Small intestine (tissue), 7 donors: ENCODE results near the gene ZBTB21. TPM values are rescaled to one million over a fixed set of nuclear protein-coding genes. Genes with fewer than 3 reads are reported as not detected.
A peak's percentile ranks its signal among the peaks of the same experiment; 100 is the strongest.

Source experiments
- DNase-seq, 2 donors: peaks; one replicate each; pipeline versions ENCODE4 v3.0.0 to v3.0.0-alpha.2; 2013
- FAIRE-seq: peaks from 2 replicates; lab custom pipeline; 2012; peaks lifted over from hg19 to GRCh38; lab: Jason Lieb, UNC
- H3K27ac ChIP-seq, 3 donors: one replicate each; pipeline ENCODE4 v1.5.1; 2013; ENCODE audit warnings: low read length in 2 of 3, mild to moderate bottlenecking in 2 of 3, control low read depth in 1 of 3, inconsistent platforms in 1 of 3, low read depth in 1 of 3, moderate library complexity in 1 of 3
- H3K27me3 ChIP-seq, 3 donors: one replicate each; pipeline ENCODE4 v1.6.1; 2013; ENCODE audit warnings: low read length in 3 of 3, inconsistent platforms in 1 of 3; ENCODE audit not compliant: control insufficient read depth in 3 of 3, insufficient read depth in 3 of 3
- H3K36me3 ChIP-seq, 3 donors: one replicate each; pipeline ENCODE4 v1.6.1; 2013; ENCODE audit warnings: low read length in 3 of 3, inconsistent platforms in 1 of 3, low read depth in 1 of 3, mild to moderate bottlenecking in 1 of 3, moderate library complexity in 1 of 3; ENCODE audit not compliant: control insufficient read depth in 3 of 3, insufficient read depth in 2 of 3
- H3K4me1 ChIP-seq, 3 donors: one replicate each; pipeline ENCODE4 v1.6.1; 2013; ENCODE audit warnings: low read length in 2 of 3, inconsistent platforms in 1 of 3, low read depth in 1 of 3, mild to moderate bottlenecking in 1 of 3, moderate library complexity in 1 of 3; ENCODE audit not compliant: control insufficient read depth in 3 of 3, insufficient read depth in 2 of 3
- H3K4me3 ChIP-seq, 3 donors: one replicate each; pipeline ENCODE4 v1.5.1; 2013; ENCODE audit warnings: low read length in 3 of 3, control low read depth in 1 of 3, inconsistent platforms in 1 of 3, low read depth in 1 of 3, mild to moderate bottlenecking in 1 of 3, moderate library complexity in 1 of 3
- H3K9me3 ChIP-seq, 2 donors: one replicate each; pipeline ENCODE4 v1.6.1; 2013; ENCODE audit warnings: low read depth in 1 of 2, low read length in 1 of 2; ENCODE audit not compliant: control insufficient read depth in 2 of 2, insufficient read depth in 1 of 2
- WGBS, 3 donors: extraction: QIAGEN DNeasy Blood & Tissue Kit; methylation state at CpG; one replicate each; pipeline ENCODE4 v1.1.7; 2013; 5-methylcytosine and 5-hydroxymethylcytosine counted together
- polyA plus RNA-seq, 4 donors: library from polyadenylated mRNA; stranded (reverse) in 3 of 4; unstranded in 1 of 4; fragments of 200-250 nt in 3 of 4; fragments of 120-200 nt in 1 of 4; gene quantifications; one replicate each; pipeline versions ENCODE4 v1.2.1 to v1.2.3, GENCODE V29; 2013
- donor health status: healthy with polysubstance abuse.
- donor health status: control.
- donor health status: control.
- donor health status: Bipolar disorder and iron deficiency.
- donor health status: healthy.

ZBTB21 gene
- polyA plus RNA-seq, 4 donors = 1.4 to 11.0 (median 2.4) TPM

DNA sequence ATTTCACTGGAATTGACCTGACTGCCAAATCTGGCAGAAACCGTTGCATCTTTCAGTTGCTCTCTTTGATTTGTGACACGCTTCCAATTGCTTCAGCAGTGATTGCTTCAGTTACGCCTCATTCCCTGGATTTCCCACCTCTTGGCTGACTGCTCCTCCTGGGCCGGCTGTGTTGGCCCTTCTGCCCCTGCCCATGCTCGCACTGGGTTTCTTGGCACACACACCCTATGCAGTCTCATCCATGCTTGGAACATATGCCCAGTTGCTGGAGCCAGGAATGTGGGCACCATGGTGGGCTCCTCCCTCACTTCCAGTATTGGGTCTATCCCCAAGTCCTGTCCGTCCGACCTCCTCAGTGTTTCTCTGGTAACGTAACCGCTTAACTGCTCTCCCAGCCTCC lies 2.2 kb upstream of the ZBTB21 start:
- WGBS, 3 donors = 94 to 96% (median 96%) methylated on average over 9 of the region's 9 CpGs
- DNase-seq (no peak), FAIRE-seq (no peak)
- peaks cover 0 to 3% (median 0%) of the 10 kb centered on the region in 3 donors for H3K4me1 ChIP-seq
- H3K9me3 ChIP-seq = peaks cover 0 to 5% of the 10 kb centered on the region in 2 donors
- H3K27ac ChIP-seq = no peak overlapping the region
- no peaks in the 10 kb centered on the region for H3K36me3 ChIP-seq
- no peaks in the 10 kb centered on the region for H3K27me3 ChIP-seq
- no peak overlapping the region for H3K4me3 ChIP-seq

GRCh38 chr21:42010507-42011495 lies 641 bp upstream of the ZBTB21 start:
- FAIRE-seq (no peak), DNase-seq (peak; percentile 48 to 89)
- Histone ChIP-seq H3K27ac (peak overlapping the region; percentile 72 to 100 (median 87)), H3K4me1 (peaks cover 0 to 3% (median 0%) of the 10 kb centered on the region in 3 donors), H3K4me3 (peak overlapping the region; percentile 66 to 88 (median 78)), H3K27me3 (no peaks in the 10 kb centered on the region), H3K36me3 (no peaks in the 10 kb centered on the region), H3K9me3 (peaks cover 0 to 5% of the 10 kb centered on the region in 2 donors)
- 0 to 1% (median 0%) methylated on average over 67 to 120 of the region's 120 CpGs for WGBS, 3 donors

DNA sequence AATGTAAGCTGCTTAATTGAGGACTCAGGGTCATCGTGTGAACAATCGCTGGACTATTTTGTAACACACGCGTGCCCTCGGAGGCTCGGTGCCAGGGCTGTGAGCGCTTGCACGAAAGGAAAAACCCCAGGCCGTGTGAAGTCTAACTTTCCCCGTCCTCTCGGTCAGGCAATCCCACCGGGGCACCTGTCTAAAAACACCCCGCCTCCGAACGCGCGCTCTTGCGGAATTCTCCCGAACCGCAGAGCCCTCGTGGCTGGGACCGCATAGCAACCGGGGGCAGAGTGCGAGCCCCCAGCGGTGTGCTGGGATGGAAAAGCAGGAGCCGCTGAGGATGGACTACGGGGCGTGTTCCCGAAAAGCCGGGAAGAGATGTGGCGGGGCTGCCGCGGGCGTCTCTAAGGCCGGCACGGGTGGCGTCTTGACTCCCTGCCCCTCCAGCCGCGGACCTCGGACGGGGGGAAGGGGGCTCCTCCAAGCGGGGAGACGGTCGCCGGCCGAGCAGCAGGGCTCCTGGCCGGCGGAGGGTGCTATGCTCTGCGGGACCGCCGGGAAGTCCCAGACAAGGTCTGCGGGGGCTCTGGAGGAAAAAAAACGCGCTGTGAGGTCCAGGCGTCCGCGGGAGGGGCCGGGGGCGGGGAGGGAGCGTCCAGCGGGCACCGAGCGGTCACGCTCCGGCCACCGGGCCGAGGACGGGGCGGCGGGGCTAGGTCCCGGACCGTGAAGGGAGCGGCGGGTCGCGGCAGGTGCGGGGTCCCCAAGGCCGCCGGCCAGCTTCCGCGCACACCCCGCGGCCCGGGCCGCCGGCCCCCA lies 936 bp downstream of the ZBTB21 start:
- FAIRE-seq (no peak), DNase-seq (peak; percentile 43 to 85)
- Histone ChIP-seq H3K4me3 (peak overlapping the region; percentile 66 to 88 (median 78)), H3K36me3 (no peaks in the 10 kb centered on the region), H3K27ac (peak overlapping the region; percentile 88 to 100 (median 99)), H3K27me3 (no peaks in the 10 kb centered on the region), H3K4me1 (peaks cover 0 to 3% (median 0%) of the 10 kb centered on the region in 3 donors), H3K9me3 (no peaks in the 10 kb centered on the region)
- WGBS, 3 donors = 0 to 1% (median 0%) methylated on average over 57 to 86 of the region's 86 CpGs

DNA sequence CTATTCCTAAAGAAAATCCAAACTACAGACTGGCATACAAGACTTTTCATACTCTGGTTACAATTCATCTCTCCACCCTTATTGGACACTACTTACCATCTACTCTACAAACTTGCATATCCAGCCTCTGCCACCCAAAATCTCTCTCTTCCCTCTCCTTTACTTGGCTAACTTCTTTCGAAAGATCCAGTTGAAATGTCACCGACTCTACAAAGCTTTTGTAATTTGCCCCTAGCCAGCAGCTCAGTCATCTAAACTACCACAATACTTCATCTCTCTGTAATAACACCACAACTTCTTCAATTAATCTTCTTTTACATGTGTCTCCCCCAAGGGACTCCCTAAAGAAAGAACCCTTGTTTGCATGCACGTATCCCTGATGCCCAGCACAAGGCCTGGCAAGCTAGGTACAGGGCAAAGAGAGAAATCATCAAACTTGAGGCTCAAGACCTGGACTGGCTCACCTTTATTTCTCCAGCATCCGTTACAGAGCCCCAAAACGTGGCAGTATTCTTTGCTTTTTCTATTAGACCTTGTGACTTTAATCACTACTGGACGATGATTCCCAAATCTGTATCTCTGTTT lies 2.7 kb downstream of the ZBTB21 start:
- Histone ChIP-seq H3K36me3 (no peaks in the 10 kb centered on the region), H3K4me3 (no peak overlapping the region), H3K27ac (no peak overlapping the region), H3K27me3 (no peaks in the 10 kb centered on the region), H3K9me3 (no peaks in the 10 kb centered on the region), H3K4me1 (peaks cover 0 to 3% (median 0%) of the 10 kb centered on the region in 3 donors)
- FAIRE-seq (no peak), DNase-seq (no peak)
- WGBS, 3 donors = 93 to 96% (median 95%) methylated on average over 6 of the region's 6 CpGs

DNA sequence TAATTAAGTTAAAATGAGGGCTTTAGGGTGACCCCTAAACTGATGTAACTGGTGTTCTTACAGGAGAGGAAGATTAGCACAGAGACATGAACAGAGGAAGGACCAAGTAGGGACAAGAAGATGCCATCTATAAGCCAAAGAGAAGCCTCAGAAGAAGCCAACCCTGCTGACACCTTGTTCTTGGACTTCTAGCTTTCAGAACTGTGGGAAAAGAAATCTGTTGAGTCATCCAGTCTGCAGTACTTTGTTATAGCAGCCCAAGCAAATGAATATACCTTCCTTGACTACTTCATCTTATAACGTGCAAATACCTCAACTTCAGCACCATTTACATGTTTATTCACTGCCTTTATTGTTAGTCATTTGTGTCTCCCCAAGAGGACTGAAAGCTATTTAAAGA lies 3.4 kb downstream of the ZBTB21 start:
- FAIRE-seq (no peak), DNase-seq (no peak)
- Histone ChIP-seq H3K27ac (no peak overlapping the region), H3K27me3 (no peaks in the 10 kb centered on the region), H3K9me3 (no peaks in the 10 kb centered on the region), H3K4me1 (peaks cover 0 to 3% (median 0%) of the 10 kb centered on the region in 3 donors), H3K36me3 (peaks cover 0 to 2% (median 0%) of the 10 kb centered on the region in 3 donors), H3K4me3 (no peak overlapping the region)
- WGBS, 3 donors = 82 to 89% (median 86%) methylated on average over 1 of the region's 1 CpG

GRCh38 chr21:42004406-42005199 lies 5.6 kb downstream of the ZBTB21 start:
- WGBS, 3 donors = 93 to 96% (median 94%) methylated on average over 5 of the region's 5 CpGs
- peaks cover 0 to 6% (median 2%) of the 10 kb centered on the region in 3 donors for H3K36me3 ChIP-seq
- no peaks in the 10 kb centered on the region for H3K4me1 ChIP-seq
- FAIRE-seq (no peak), DNase-seq (no peak)
- no peak overlapping the region for H3K4me3 ChIP-seq
- no peak overlapping the region for H3K27ac ChIP-seq
- no peaks in the 10 kb centered on the region for H3K27me3 ChIP-seq
- H3K9me3 ChIP-seq = no peaks in the 10 kb centered on the region

DNA sequence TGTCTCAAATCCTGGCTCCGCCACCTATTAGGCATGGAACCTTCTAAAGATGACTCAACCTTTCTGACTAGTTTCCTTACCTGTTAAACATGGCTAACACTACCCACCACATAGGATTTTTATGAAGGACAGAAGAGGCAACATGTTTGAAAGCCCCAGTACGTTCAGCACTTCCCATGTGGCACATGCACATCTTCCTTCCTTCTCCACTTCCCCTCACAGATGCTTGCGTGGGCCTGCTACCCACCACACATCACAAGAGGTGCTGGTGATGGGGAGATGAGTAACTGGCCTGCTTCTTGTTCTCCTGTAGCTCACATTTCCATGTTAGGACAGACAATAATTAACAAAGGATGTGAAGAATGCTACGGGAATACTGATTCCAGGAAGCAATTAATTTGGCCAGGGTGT lies 7.1 kb downstream of the ZBTB21 start:
- WGBS, 3 donors = 75 to 86% (median 76%) methylated on average over 4 of the region's 4 CpGs
- no peaks in the 10 kb centered on the region for H3K9me3 ChIP-seq
- H3K27ac ChIP-seq = no peak overlapping the region
- H3K27me3 ChIP-seq = no peaks in the 10 kb centered on the region
- H3K36me3 ChIP-seq = peaks cover 0 to 9% (median 2%) of the 10 kb centered on the region in 3 donors
- no peak overlapping the region for H3K4me3 ChIP-seq
- H3K4me1 ChIP-seq = no peaks in the 10 kb centered on the region
- no peak for DNase-seq
- no peak for FAIRE-seq
